Activated CD8-positive, alpha-beta memory T cell treated with anti-CD3 and anti-CD28 coated beads, Interleukin-2, amount 50 U/mL, for 4 hours (primary cell): Measurements from ENCODE around the gene MZF1.
"Not testable (repeated sequence)": the region's sequence is repeated elsewhere in the genome, so short reads cannot be mapped to it uniquely, and the experiment has no call there.

Experiments used
- DNase-seq: peaks from one replicate; pipeline ENCODE4 v3.0.0-alpha.2; 2020

The MZF1 gene

DNA sequence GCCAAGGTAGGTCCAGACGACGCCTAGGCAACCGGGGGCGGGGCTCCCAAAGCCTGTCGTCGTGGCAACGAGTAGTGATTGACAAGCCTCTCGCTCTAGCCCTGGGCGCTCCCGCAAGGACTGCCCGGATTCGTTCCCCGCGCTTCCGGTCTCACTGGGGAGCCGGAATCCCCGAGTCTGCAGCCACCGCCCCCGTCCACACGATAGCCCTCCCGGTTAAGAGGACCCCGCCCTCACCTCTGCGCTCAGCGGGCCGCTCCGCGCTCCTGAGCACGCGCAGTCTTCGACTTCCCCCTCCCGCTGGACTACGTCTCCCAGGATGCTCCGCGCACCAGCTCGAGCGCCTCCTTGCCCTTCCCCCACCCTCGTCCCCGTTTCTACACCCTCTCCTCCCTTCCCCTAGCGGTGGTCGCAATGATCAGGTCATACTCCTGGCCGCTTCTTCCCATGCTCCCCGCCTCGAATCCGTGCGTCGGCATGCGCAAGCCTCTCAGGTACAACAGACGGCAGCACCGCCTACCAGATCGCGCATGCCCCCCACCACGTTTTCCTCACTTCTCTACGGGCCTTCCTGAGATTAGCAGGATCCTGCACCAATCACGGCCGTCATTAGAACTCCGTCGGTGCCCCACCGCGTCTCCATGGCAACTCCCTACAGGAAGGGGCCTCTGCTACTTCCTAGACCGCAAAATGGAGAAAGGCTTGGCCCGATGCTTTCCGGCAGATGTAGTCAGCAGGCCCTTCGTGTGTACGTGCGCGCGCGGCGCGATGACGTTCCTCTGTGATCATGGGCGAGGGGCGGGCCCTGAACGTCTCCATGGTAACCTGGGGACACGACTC is at the start of gene MZF1:
Gene MZF1 (minus strand): TSS at position 518 of the 840 bp plus-strand sequence. CDS start 1,946 bp downstream, outside the sequence.
- peak; percentile 100 for DNase-seq

DNA sequence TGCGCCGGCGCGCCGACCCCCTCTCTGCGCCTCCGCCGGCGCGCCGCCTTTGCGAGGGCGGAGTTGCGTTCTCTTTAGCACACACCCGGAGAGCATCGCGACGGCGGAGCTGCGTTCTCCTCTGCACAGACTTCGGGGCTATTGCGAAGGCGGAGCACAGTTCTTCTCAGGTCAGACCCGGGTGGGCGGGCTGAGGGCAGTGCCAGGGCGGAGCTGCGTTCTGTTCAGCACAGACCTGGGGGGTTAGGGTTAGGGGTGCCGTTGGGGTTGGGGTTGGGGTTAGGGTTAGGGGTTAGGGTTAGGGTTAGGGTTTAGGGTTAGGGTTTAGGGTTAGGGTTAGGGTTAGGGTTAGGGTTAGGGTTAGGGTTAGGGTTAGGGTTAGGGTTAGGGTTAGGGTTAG is 34.1 kb upstream of the MZF1 start:
- DNase-seq: not testable (repeated sequence)

DNA sequence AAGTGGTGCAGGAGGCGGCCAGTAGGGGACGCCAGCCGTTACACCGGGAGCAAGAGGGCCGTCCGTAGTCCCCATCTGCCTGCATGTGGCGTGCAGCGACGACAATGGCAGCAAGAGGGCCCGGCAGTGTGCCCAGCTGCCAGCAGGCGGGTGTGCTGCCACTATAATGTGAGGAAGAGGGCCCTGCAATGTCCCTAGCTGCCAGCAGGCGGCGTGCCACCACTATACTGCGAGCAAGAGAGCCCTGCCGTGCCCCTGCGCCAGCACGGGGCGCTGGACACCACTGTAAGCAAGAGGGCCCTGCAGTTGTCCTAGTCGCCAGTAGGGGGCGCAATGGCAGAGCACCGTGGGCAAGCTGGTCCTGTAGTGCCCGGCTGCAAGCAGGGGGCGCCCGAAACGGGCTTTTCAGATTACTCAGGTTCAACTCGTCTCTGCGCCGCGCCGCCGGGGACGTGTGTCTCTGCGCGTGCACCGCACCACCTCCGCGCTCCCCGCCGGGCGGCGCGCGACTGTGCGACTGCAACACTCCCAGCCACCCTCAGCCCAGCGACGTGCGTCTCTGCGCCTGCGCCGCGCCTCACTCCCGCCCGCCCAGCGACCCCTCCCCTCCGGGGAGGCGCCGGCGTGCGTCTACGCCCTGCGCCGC is 33.2 kb upstream of the MZF1 start:
- not testable (repeated sequence) for DNase-seq

DNA sequence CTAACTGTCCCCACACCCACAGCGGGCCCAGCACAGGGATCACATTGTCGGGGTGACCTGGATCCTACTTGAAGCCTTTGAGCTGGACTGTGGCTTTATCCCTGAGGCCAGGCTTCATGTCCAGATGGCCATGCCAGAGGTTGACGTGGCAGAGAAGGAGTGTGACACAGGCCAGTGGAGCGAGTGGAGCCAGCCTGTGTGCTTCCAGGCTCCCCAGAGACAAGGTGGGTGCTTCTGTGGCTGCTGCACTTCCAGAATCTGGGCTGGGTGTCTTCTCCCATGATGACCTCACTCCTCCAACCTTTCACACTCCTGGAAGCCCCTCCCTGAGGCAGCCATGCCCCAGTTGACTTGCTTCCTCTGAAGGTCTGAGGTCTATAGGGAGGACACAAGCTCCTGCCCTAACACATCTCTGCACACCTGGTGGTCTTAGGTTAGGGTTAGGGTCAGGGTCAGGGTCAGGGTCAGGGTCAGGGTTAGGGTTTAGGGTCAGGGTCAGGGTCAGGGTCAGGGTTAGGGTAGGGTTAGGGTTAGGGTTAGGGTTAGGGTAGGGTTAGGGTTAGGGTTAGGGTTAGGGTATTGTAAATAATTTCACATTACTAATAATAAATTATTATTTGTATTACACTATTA is 13.1 kb upstream of the MZF1 start:
- no peak for DNase-seq

DNA sequence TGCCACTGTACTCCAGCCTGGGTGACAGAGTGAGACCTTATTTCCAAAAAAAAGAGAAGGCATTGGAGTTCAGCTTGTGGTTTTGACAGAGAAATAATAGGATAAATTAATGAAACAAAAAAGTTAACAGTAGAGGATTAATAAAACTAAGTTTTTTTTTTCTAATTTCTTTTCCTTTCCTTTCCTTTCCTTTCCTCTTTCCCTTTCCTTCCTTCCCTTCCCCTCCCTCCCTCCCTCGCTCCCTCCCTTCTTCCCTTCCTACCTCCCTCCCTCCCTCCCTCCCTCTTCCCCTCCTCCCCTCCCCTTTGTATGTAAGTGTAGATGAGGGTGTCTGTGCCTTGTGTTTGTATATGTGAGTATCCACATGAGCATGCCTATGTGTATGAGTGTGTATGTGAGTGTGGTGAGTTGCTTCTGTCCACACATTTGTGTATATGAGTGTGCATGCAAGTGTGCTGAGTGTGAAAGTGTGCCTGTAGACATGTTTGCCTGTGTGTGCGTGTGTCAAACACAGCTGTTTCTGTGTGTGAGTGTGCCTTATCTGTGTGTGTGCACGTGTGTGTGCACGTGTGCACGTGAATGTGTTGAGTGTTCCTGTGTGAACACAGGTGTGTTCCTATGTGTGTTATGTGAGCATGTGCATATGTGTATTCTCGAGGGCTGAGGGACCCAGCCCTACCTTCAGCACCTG is 12.5 kb upstream of the MZF1 start:
- no peak for DNase-seq

DNA sequence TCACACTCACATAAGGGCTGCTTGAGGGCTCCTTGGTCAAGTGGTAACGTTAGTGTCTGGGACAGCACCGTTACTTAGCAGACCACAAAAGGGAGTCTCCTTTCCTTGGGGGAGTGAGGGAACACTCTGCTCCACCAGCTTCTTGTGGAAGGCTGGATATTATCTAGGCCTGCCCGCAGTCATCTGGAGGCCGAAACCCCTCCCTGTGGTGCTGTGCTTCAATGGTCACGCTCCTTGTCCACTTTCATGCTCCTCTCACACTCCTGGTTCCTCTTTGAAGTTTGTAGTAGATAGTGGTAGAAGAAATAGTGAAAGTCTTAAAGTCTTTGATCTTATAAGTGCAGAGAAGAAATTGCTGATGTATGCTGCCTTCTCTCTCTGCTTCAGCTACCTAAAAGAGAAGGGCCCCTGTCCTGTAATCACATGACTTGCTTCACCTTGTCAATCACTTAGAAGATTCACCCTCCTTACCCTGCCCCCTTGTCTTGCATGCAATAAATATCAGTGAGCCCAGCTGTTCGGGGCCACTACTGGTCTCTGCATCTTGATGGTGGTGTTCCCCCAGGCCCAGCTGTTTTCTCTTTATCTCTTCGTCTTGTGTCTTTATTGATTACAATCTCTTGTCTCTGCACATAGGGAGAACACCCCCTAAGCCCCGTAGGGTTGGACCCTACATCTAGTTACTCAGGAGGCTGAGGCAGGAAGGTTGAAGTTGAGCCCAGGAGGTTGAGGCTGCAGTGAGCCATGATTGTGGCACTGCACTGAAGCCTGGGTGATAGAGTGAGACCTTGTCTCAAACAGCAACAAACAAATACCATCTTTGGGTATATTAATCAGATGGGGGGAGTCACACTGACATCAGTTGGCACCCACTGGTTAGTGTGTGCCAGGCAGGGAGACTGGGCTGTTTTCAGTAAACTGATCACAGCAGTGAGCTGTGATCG is 11.6 kb upstream of the MZF1 start:
- no peak for DNase-seq

DNA sequence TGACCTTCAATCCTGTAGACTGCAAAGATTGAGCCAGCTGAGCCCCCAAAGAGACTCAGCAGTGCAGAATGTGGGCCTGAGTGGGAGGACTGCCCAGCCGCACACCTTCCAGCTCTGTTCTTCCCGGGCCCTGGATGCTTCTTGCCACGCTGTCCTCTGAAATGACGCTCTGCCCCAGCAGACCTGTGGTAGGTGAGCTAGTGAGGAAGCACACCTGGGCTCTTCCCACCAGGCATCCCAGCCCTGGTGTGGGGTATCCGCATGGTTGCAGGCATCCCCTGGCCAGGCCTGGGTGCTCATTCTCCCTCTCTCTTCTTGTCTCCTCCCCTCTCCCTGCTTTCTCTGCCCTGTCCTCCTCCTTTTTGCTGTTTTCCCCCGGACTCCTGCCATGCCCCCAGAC is 9.8 kb upstream of the MZF1 start:
- DNase-seq: no peak

DNA sequence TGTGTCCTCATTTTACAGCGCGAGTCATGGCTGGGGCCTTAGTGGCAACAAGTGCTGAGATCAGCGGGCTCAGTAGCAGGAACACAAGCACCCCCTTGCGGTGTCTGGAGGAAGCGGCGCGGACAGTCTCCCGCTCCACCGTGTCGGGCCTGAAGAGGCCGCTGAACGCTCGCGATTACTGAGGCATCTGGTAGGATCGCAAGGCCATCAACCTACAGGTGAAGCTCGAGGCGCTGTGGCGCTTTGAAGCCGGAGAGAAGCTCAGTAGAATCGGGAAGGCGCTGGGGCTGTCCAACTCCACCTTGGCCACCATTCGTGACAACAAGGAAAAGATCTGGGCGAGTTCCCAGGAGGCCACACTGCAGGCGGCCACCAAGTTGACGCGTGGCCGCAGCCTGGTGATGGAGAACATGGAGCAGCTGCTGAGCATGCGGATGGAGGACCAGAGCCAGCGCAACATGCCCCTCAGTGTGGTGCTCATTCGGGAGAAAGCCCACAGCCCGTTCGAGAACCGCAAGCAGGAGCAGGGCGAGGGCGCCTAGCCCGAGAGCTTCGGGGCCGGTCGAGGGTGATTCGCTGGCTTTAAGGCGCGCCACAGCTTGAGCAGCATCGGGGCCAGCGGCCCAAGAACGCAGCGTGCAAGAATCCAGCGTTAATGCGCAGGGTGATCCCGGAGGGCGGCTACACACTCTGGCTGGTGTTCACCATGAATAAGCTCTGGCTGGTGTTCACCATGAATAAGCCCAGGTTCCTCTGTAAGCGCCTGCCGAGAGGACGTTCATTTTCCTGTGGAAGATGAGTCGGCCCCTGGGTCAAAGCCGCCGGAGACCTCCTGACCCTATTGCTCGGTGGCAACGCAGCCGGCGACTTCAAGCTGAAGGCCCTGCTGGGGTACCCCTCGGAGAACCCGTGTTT is 8.3 kb upstream of the MZF1 start:
- DNase-seq: peak; percentile 92

DNA sequence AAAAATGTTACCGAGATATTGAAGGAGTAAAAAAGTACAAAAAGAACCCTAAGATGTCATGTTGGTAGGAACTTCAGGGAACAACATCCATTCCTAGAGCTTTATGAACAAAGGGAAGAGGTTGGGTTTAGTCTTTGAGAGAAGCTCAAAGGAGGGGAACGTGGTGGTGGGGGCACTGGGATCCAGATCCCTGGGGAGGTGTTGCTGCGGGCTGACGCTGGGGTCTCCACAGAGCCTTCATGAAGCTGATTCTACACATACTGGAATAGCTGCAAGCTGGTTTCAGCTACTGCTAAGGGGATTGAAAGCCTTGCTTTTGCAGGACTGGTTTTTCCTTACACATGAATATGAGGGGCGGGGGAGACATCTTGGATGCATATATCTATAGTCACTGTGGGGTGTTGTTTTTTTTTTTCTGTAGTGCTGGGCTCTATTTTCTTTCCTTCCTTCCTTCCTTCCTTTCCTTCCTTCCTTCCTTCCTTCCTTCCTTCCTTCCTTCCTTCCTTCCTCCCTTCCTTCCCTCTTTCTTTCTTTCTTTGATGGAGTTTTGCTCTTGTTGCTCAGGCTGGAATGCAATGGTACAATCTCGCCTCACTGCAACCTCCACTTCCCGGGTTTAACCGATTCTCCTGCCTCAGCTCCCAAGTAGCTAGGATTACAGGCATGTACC is 6.5 kb upstream of the MZF1 start:
- DNase-seq: no peak

DNA sequence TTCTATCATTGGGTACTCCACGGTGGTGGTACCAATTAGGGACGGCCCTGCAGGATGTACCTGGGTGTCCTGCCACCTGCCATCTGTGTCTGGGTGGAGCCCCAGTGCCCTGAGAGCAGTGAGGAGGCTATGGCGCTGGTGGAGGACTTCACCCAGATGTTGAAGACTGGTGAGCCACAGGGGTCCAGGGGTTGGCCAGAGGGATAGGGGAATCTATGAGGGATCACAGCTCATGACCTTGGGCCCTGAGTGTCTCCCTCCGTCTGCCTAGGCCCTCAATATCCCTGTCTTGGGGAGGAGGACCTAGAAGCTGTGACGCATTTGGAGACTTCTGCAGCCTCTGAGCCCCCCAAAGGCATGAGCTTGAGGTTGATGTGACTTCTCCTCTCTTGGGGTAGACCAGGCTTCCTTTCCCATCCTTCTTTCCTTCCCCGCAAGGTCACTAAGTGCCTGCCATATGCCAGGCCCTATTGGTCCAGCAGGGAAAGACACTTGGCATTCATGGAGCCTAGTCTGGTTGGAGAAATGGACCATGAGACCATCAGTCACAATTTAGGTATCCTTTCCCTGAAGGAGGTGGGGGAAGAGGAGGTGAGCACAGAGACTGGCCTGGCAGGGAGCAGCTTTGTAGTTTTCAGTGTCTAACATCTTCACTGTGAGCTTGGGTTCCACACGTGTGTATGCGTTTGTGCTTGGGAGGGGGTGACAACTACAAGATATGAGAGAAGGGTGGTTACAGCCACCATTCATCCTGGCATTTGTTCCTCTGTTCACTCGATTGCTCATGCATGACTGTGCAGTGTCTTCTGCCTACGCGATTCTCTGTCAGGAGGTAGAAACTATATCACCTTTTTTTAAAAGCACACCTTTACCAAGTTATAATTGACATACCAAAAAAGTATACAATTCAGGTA is 5.1 kb upstream of the MZF1 start:
- no peak for DNase-seq

DNA sequence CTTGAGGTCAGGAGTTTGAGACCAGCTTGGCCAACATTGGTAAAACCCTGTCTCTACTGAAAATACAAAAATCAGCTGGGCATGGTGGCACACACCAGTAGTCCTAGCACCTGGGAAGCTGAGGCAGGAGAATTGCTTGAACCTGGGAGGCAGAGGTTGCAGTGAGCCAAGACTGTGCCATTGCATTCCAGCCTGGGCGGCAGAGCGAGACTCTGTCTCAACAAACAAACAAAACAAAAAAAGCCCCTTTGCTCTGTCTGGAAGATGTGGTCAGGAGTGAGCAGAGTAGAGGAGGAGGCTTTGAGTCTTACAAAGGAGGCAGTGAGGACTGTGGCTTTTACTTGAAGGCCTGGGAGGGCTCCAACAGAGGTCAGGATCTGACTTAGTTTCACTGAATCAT is 4.4 kb upstream of the MZF1 start:
- not testable (repeated sequence) for DNase-seq

DNA sequence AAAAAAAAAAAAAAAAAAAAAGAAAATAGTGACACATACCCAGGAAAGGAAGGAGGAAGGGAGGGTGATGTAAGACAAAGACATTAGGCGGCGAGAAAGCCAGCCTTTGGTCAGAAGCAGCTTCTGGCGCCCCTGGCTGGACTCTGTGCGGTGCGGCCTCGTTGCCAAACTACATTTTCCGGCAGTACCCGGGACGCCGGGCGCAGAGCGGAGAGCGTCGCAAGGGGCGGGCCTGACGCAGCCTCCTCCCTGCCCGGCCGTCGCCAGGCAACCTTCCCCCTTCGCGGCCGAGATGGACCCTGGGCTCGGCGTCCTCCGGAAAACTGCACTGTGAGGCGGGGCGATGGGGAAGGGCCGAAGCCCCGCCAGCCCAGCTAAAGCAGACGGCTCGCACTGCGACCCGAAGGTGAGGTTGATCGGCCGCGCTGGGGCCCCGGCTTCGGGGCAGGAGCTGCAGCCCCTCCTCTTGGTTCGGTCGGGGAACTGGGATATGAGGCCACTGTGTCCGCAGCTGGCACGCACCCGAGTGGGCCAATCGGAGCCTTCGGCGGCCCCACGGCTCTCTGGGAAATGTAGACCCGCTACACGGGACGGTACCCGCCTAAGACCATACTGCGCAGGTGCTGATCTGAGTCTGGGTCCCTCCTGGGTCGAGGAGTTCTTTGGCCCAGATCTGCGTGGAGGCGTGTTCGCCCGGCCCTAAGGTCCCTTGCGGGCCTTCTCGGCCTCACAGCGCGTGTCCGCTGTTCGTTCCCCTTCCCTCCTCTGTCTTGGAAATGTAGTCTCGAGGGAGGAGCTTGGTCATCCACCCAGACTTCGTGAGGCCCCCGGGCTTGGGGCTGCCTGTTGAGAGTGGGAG is 2.3 kb upstream of the MZF1 start:
- peak; percentile 75 for DNase-seq

DNA sequence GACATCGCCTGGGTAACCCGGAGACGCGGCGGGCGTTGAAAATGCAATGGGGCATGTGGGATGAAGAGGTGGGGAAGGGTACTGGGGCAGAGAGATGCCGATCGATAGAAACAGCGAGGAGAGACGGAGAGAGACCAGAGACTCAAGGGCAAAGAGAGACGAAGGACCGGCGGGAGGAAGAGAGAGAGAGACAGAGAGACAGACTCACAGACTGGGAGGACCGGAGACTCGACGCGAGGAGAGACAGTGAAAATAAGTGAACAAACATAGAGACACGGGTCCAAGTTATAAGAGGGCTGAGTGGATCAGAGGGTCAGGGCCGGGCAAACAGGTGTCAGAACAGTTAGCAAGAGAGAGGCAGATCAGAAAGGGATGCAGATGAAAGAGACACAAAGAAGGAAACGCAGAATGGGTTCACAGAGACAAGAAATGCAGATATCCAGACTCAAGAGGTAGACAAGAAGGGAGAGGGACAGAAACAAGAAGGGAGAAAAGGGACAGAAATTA is 576 bp upstream of the MZF1 start:
- no peak for DNase-seq

DNA sequence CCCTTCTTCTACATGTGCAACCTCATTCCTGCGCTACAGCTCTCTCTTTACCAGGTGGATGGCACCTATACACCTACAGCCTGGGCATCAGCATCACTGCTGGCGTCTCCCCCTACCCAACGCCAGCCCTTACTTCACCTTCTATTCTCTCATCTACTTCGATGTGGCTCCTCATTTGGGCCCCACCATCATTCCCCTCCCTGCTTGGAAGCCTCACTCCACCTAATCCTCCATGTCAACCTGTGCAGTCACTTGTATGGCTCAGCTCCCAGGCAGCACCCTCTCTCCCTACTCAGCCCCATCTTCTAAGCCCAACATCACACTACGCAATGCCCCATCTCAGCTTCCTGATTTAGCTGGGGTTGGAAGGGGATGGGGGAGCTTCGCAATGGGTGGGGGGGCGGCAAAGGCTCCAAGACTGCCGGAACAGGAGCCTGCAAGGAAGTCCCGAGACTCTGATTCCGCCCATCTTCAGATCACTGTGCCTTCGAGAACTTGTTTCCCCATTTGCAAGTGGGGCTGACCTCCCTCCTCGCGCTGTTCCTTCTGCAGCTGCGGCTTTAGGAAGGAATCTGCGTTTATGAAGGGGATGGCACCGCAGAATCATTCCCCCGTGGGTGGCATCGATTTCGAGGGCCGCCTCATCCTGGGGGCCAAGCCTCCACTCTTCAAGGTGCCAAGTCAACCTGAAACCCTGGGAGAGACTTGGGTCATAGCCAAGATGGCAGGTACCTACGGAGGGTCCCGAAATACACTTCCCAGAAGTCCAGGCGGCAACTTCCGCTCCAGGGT is 913 bp downstream of the MZF1 start:
- DNase-seq: no peak

DNA sequence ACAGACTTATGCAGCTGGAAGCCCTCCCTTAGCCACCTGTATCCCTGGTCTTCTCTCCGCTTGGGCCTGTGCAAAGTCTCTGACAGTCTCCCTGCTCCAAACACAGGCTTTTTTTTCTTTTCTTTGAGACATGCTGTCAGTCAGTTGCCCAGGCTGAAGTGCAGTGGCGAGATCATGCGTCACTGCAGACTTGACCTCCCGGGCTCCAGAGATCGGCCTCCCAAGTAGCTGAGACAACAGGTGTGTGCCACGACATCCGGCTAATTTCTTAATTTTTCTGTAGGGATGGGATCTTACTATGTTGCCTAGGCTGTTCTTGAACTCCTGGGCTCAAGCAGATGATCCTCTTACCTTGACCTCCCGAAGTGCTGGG is 1.6 kb downstream of the MZF1 start:
- no peak for DNase-seq

DNA sequence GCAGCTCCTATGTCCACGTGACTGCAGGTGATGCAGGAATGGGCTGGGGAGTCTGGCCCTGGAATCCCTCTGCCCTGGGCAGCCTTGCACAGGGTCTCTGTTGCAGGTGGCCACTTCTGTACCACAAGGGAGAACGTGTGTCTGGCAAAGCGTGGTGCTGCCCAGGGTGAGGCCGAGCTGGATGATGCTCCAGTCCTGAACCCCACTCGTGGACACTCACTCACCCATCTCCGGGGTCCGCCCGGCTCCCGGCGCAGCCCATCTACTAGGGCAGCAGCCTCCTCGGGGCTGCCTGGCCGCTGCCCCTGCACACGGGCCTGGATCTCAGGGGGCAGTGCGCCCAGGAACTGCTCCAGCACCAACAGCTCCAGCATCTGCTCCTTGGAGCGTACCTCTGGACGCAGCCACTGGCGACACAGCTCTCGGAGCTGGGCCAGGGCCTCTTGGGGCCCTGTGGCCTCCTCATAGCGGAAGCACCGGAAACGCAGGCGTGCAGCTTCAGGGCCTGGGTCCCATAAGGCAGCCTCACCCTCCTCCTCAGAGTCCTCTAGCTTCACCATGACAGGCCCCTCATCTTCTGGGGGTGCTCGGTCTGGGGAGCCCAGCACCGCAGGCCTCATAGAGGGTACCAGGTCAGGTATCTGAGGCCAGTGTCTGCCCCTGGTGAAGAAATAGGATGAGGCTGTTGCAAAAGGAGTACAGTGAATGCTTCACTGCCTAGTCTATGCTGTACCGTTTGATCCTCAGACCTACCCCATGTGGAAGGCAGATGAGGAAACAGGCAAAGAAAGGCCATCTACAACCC is 2.2 kb downstream of the MZF1 start:
- DNase-seq: peak; percentile 18
